Astrocyte of the cerebellum (primary cell): ENCODE measurements around the gene FHL1.
"Not testable (repeated sequence)": the region's sequence is repeated elsewhere in the genome, so short reads cannot be mapped to it uniquely, and the experiment has no call there.

ENCODE experiments used
- DNase-seq: peaks from one replicate; pipeline ENCODE4 v3.0.0-alpha.2; 2011; ENCODE audit warnings: low read depth
- H3K4me3 ChIP-seq: 2 replicates; pipeline ENCODE4 v1.5.1; 2011; ENCODE audit warnings: mild to moderate bottlenecking, low read depth, low read length, moderate library complexity
- CTCF ChIP-seq: IDR thresholded peaks from 2 replicates; pipeline ENCODE4 v1.5.1; 2012; ENCODE audit warnings: low read length, low read depth, moderate library complexity, mild to moderate bottlenecking; ENCODE audit errors: missing control alignments
- in situ Hi-C: cut with HindIII; loops from 2 replicates; pipeline ENCODE4 v1.10.0; 2017; ENCODE audit warnings: low sequenced_read_pairs

Gene FHL1

GRCh38 chrX:136220951-136221350 lies 73.6 kb downstream of the FHL1 start:
- no peak for TF ChIP-seq CTCF
- in situ Hi-C loops, result no loop called here
- H3K4me3 ChIP-seq, result no peak overlapping the region
- DNase-seq, result no peak

- DNase-seq, result peak; percentile 65
- TF ChIP-seq CTCF, result no peak
- in situ Hi-C loops, result no loop called here
Observed at GRCh38 chrX:136221851-136222513, 74.6 kb downstream of the FHL1 start.

GRCh38 chrX:136227074-136227473 lies 79.7 kb downstream of the FHL1 start:
- in situ Hi-C loops, result no loop called here

More at GRCh38 chrX:136221851-136222513, 74.6 kb downstream of the FHL1 start:
- no peak overlapping the region for H3K4me3 ChIP-seq

GRCh38 chrX:136227948-136228838 lies 80.9 kb downstream of the FHL1 start:
- no peak for DNase-seq
- no peak overlapping the region for H3K4me3 ChIP-seq
- in situ Hi-C loops, result no loop called here
- no peak for TF ChIP-seq CTCF

More at GRCh38 chrX:136227074-136227473, 79.7 kb downstream of the FHL1 start:
- DNase-seq, result no peak
- H3K4me3 ChIP-seq, result no peak overlapping the region
- TF ChIP-seq CTCF, result no peak

GRCh38 chrX:136228839-136229207 lies 81.5 kb downstream of the FHL1 start:
- in situ Hi-C loops, result no loop called here
- no peak for TF ChIP-seq CTCF
- DNase-seq, result no peak
- no peak overlapping the region for H3K4me3 ChIP-seq

- DNase-seq, result no peak
- TF ChIP-seq CTCF, result no peak
- in situ Hi-C loops, result no loop called here
- H3K4me3 ChIP-seq, result no peak overlapping the region
Observed at GRCh38 chrX:136237074-136237473, 89.7 kb downstream of the FHL1 start.

- not testable (repeated sequence) for H3K4me3 ChIP-seq
Observed at GRCh38 chrX:136237849-136238248, 90.5 kb downstream of the FHL1 start.

More at GRCh38 chrX:136237849-136238248, 90.5 kb downstream of the FHL1 start:
- in situ Hi-C loops, DNase-seq: not testable (repeated sequence)
